SK-N-SH (cell line): ENCODE data around the gene IL17B. TPM values are rescaled to one million over a fixed set of nuclear protein-coding genes. Genes with fewer than 3 reads are reported as not detected.

Experiments used
- CTCF ChIA-PET: fragments of 300-600, 350-600 bp; formaldehyde crosslinking; extraction: SDS; loops from one replicate; lab custom pipeline; 2021; lab: Yijun Ruan, JAX
- POLR2A ChIA-PET: fragments of 350-600 bp; sonication (Branson Sonifier 250); formaldehyde crosslinking; extraction: SDS; loops from one replicate; lab custom pipeline; 2020; ENCODE audit warnings: antibody characterized with exemption, inconsistent platforms; lab: Yijun Ruan, JAX
- DNase-seq: peaks from one replicate; pipeline ENCODE4 v3.0.0; 2012
- H2AFZ ChIP-seq: fragments of 200-600 bp; sonication (generic); 2 replicates; pipeline ENCODE4 v1.8.1; 2016; ENCODE audit warnings: antibody characterized with exemption, mild to moderate bottlenecking, low read depth
- H3F3A ChIP-seq: fragments of 200-600 bp; sonication (generic); replicated peaks from 2 replicates; pipeline ENCODE3; 2016; ENCODE audit warnings: antibody characterized with exemption, mild to moderate bottlenecking; ENCODE audit not compliant: insufficient read depth
- H3K27ac ChIP-seq, 2 experiments: fragments of 200-500 bp in 1 of 2; fragments of 200-600 bp in 1 of 2; sonication (Bioruptor generic) in 1 of 2; sonication (generic), shearing (Covaris generic) in 1 of 2; 2 replicates each; pipeline versions ENCODE4 v1.5.1 to v1.6.1; 2014 to 2016; ENCODE audit warnings: low read depth in 2 of 2, inconsistent platforms in 1 of 2, low read length in 1 of 2, mild to moderate bottlenecking in 1 of 2, mixed read lengths in 1 of 2
- H3K27me3 ChIP-seq: fragments of 200-600 bp; sonication (generic), shearing (Covaris generic); 2 replicates; pipeline ENCODE4 v1.6.1; 2016; ENCODE audit warnings: mixed run types; ENCODE audit not compliant: insufficient read depth
- H3K36me3 ChIP-seq, 2 experiments: fragments of 200-500 bp in 1 of 2; fragments of 200-600 bp in 1 of 2; sonication (Bioruptor generic) in 1 of 2; sonication (generic) in 1 of 2; replicated peaks in 1 of 2; 2 replicates each; pipeline versions ENCODE3 to v1.5.1; 2014 to 2016; ENCODE audit warnings: low read length in 1 of 2, mild to moderate bottlenecking in 1 of 2; ENCODE audit not compliant: insufficient read depth in 2 of 2, control insufficient read depth in 1 of 2
- H3K4me1 ChIP-seq, 2 experiments: fragments of 200-500 bp in 1 of 2; fragments of 200-600 bp in 1 of 2; sonication (Bioruptor generic) in 1 of 2; sonication (generic), shearing (Covaris generic) in 1 of 2; 2 replicates each; pipeline versions ENCODE4 v1.5.1 to v1.6.1; 2014 to 2016; ENCODE audit warnings: low read depth in 1 of 2, low read length in 1 of 2, mixed run types in 1 of 2; ENCODE audit not compliant: insufficient read depth in 2 of 2, control insufficient read depth in 1 of 2
- H3K4me2 ChIP-seq: fragments of 200-600 bp; sonication (generic), shearing (Covaris generic); 2 replicates; pipeline ENCODE4 v1.6.1; 2017; ENCODE audit warnings: mixed run types
- H3K4me3 ChIP-seq, 2 experiments: fragments of 200-500 bp in 1 of 2; fragments of 200-600 bp in 1 of 2; sonication (Bioruptor generic) in 1 of 2; sonication (generic), shearing (Covaris generic) in 1 of 2; 2 replicates each; pipeline versions ENCODE4 v1.5.1 to v1.8.1; 2014 to 2016; ENCODE audit warnings: low read depth in 2 of 2, inconsistent platforms in 1 of 2, low read length in 1 of 2, mild to moderate bottlenecking in 1 of 2, mixed read lengths in 1 of 2, moderate library complexity in 1 of 2
- H3K79me2 ChIP-seq: fragments of 200-600 bp; sonication (generic); 2 replicates; pipeline ENCODE4 v1.8.1; 2017; ENCODE audit warnings: mild to moderate bottlenecking; ENCODE audit not compliant: insufficient read depth
- H3K9ac ChIP-seq: fragments of 200-600 bp; sonication (generic); 2 replicates; pipeline ENCODE4 v1.6.1; 2017; ENCODE audit warnings: mixed run types
- H3K9me2 ChIP-seq: fragments of 200-600 bp; sonication (generic); 2 replicates; pipeline ENCODE4 v1.6.1; 2017; ENCODE audit warnings: mixed run types
- H3K9me3 ChIP-seq: fragments of 200-600 bp; sonication (generic); 2 replicates; pipeline ENCODE4 v1.6.1; 2017; ENCODE audit warnings: mixed run types, mild to moderate bottlenecking, moderate library complexity
- H4K20me1 ChIP-seq: fragments of 200-600 bp; sonication (generic); 2 replicates; pipeline ENCODE4 v1.6.1; 2017; ENCODE audit warnings: mild to moderate bottlenecking, mixed run types; ENCODE audit not compliant: insufficient read depth
- CHD2 ChIP-seq: fragments of 150-350 bp; IDR thresholded peaks from 2 replicates; pipeline ENCODE4 v1.6.1; 2018; ENCODE audit warnings: low read length; ENCODE audit not compliant: partially characterized antibody
- NFIC ChIP-seq: IDR thresholded peaks from 2 replicates; pipeline ENCODE4 v1.4.0; 2012; ENCODE audit warnings: borderline replicate concordance
- POLR2AphosphoS5 ChIP-seq: IDR thresholded peaks from 2 replicates; pipeline ENCODE4 v1.6.1; 2012; ENCODE audit warnings: low read depth, low read length
- RAD21 ChIP-seq: IDR thresholded peaks from 2 replicates; pipeline ENCODE4 v1.6.1; 2012; ENCODE audit warnings: mild to moderate bottlenecking, low read length
- RCOR1 ChIP-seq: fragments of 150-350 bp; IDR thresholded peaks from 2 replicates; pipeline ENCODE4 v1.6.1; 2017; ENCODE audit warnings: antibody characterized with exemption, low read length
- RXRA ChIP-seq: IDR thresholded peaks from 2 replicates; pipeline ENCODE4 v1.4.0; 2012; ENCODE audit warnings: low read depth, mild to moderate bottlenecking, borderline replicate concordance
- TCF12 ChIP-seq: IDR thresholded peaks from 2 replicates; pipeline ENCODE4 v1.4.0; 2012
- YY1 ChIP-seq: IDR thresholded peaks from 2 replicates; pipeline ENCODE4 v1.4.0; 2012; ENCODE audit warnings: low read depth, mild to moderate bottlenecking
- WGBS: methylation state at CpG from one replicate; pipeline ENCODE4 v1.1.6; 2017; ENCODE audit warnings: low lambda C conversion rate; 5-methylcytosine and 5-hydroxymethylcytosine counted together
- polyA plus RNA-seq, 3 experiments: library from polyadenylated mRNA; depleted of rRNA; stranded (reverse); fragments of >200 nt; gene quantifications; 2 replicates each; pipeline ENCODE4 v1.2.3, GENCODE V29; 2012
- TF ChIP-seq, protein P1 (sequence below): fragments of 200-600 bp; sonication (generic); IDR thresholded peaks from 2 replicates; pipeline ENCODE4 v1.6.1; 2017; ENCODE audit warnings: antibody characterized with exemption, mild to moderate bottlenecking, moderate library complexity
- TF ChIP-seq, protein P2 (sequence below): IDR thresholded peaks from 2 replicates; pipeline ENCODE4 v1.4.0; 2012; ENCODE audit warnings: low read depth, borderline replicate concordance
- TF ChIP-seq, protein P3 (sequence below): fragments of 150-350 bp; IDR thresholded peaks from 2 replicates; pipeline ENCODE4 v1.6.1; 2017; ENCODE audit warnings: antibody characterized with exemption, low read length, low read depth, borderline replicate concordance
- TF ChIP-seq, protein P4 (sequence below): IDR thresholded peaks from 2 replicates; pipeline ENCODE4 v1.6.1; 2012; ENCODE audit warnings: mild to moderate bottlenecking, low read depth, low read length, moderate library complexity
- TF ChIP-seq, protein P5 (sequence below): IDR thresholded peaks from 2 replicates; pipeline ENCODE4; 2012
- TF ChIP-seq, protein P6 (sequence below): IDR thresholded peaks from 2 replicates; pipeline ENCODE4 v1.4.0; 2012; ENCODE audit warnings: low read depth, borderline replicate concordance

The IL17B gene
- polyA plus RNA-seq, 1 of the 3 experiments (the other 2 are of a cell fraction) = 0.16 TPM

DNA sequence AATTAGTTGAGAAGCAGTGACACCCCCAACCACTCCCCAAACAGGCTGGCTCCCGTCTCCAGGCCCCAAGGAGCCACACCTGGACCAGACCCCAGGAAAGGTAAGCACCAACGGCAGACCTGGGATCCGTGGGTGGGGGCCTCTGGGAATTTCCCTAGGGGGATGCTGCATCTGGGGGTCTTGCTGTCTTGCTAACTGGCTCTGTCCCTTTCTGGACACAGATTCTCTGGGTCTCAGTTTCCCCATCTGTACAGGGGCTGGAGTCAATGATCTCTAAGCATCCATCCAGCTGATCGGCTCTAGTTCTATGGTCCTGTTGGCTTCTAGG is 27.9 kb upstream of the IL17B start:
- H3K36me3 ChIP-seq = peaks cover 0 to 12% of the 10 kb centered on the region in 2 experiments
- no peaks in the 10 kb centered on the region for H3K9me2 ChIP-seq
- CTCF ChIA-PET = interaction anchor here (0.7 to 52.5 kb wide), 7 partner anchors 8 to 35 kb away, joined by 3 to 1751 read pairs (median 6); partner anchors contain the start of genes IL17B and PCYOX1L
- peak overlapping the region; percentile 53 to 72 for H3K4me3 ChIP-seq
- peak overlapping the region; percentile 62 for H3K9ac ChIP-seq
- H3K4me1 ChIP-seq = peaks cover 44 to 64% of the 10 kb centered on the region in 2 experiments
- H3K27me3 ChIP-seq = no peaks in the 10 kb centered on the region
- peak overlapping the region; percentile 81 to 90 for H3K27ac ChIP-seq
- H3K4me2 ChIP-seq = peak overlapping the region; percentile 91
- no peak for DNase-seq
- POLR2A ChIA-PET = interaction anchor here (1.2 to 4.7 kb wide), 4 partner anchors 14 to 26 kb away, joined by 3 to 30 read pairs (median 8); no protein-coding TSS in a partner anchor
- peaks cover 46% of the 10 kb centered on the region for H4K20me1 ChIP-seq
- no peak for TF ChIP-seq RXRA
- no peak for TF ChIP-seq RAD21
- H3K9me3 ChIP-seq = no peaks in the 10 kb centered on the region
- H2AFZ ChIP-seq = no peak overlapping the region
- 30% methylated on average over 4 of the region's 4 CpGs for WGBS
- H3K79me2 ChIP-seq = peaks cover 55% of the 10 kb centered on the region
- H3F3A ChIP-seq = peaks cover 40% of the 10 kb centered on the region

DNA sequence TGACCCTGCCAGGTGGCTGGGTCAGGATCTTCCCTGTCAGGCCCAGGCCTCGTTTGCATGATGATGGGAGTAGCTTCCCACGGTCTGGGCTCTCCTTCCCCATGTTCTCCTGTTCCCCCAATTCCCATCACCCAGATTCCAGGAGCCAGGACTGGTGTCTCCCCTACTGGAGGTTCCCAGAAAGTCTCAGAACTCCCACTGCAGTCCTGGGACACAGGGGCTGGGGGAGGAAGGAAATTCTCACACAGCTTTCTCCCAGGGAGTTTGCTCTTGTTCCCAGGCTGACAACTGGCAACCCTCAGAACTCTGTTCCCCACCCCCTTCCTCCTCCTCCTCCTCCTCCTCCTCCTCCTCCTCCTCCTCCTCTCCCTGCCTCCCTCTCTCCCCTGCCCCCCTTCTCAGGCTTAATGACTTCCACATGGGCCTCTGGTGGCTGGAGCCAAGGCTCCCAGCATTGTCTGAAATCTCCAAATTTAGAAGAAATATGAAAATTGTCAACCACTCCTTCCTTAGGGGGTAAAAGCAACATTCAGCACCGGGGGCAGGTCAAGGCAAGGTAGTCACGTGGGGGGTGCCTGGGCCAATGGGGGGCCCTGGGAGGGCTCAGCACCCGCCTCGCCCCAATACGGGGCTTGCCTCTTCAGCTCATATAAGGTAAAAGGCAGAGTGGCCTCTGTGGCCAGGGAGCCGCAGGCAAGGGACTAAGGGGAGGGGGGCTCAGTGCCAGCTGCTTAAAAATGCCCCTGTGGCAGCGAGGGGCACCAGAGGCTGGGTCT is 27.3 kb upstream of the IL17B start:
- Histone ChIP-seq H3K36me3 (peaks cover 0 to 12% of the 10 kb centered on the region in 2 experiments), H3K4me3 (peak overlapping the region; percentile 53 to 72), H3K79me2 (peaks cover 49% of the 10 kb centered on the region), H2AFZ (no peak overlapping the region), H4K20me1 (peaks cover 40% of the 10 kb centered on the region), H3K27ac (peak overlapping the region; percentile 81 to 90), H3K4me1 (peaks cover 44 to 61% of the 10 kb centered on the region in 2 experiments), H3K9me3 (no peaks in the 10 kb centered on the region), H3K4me2 (peak overlapping the region; percentile 91), H3K9ac (peak overlapping the region; percentile 62), H3K9me2 (no peaks in the 10 kb centered on the region), H3F3A (peaks cover 36% of the 10 kb centered on the region), H3K27me3 (no peaks in the 10 kb centered on the region)
- POLR2A ChIA-PET = interaction anchor here (0.5 to 4.7 kb wide), 6 partner anchors 9 to 28 kb away, joined by 3 to 30 read pairs (median 5); no protein-coding TSS in a partner anchor
- CTCF ChIA-PET = interaction anchor here (0.5 to 52.5 kb wide), 10 partner anchors 9 to 108 kb away, joined by 3 to 1751 read pairs (median 4); partner anchors contain the start of genes IL17B and PCYOX1L
- WGBS = 17% methylated on average over 2 of the region's 9 CpGs
- peak; percentile 83 for DNase-seq
- TF ChIP-seq, protein P1, sequence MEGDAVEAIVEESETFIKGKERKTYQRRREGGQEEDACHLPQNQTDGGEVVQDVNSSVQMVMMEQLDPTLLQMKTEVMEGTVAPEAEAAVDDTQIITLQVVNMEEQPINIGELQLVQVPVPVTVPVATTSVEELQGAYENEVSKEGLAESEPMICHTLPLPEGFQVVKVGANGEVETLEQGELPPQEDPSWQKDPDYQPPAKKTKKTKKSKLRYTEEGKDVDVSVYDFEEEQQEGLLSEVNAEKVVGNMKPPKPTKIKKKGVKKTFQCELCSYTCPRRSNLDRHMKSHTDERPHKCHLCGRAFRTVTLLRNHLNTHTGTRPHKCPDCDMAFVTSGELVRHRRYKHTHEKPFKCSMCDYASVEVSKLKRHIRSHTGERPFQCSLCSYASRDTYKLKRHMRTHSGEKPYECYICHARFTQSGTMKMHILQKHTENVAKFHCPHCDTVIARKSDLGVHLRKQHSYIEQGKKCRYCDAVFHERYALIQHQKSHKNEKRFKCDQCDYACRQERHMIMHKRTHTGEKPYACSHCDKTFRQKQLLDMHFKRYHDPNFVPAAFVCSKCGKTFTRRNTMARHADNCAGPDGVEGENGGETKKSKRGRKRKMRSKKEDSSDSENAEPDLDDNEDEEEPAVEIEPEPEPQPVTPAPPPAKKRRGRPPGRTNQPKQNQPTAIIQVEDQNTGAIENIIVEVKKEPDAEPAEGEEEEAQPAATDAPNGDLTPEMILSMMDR = peak; percentile 22
- TF ChIP-seq, protein P2, sequence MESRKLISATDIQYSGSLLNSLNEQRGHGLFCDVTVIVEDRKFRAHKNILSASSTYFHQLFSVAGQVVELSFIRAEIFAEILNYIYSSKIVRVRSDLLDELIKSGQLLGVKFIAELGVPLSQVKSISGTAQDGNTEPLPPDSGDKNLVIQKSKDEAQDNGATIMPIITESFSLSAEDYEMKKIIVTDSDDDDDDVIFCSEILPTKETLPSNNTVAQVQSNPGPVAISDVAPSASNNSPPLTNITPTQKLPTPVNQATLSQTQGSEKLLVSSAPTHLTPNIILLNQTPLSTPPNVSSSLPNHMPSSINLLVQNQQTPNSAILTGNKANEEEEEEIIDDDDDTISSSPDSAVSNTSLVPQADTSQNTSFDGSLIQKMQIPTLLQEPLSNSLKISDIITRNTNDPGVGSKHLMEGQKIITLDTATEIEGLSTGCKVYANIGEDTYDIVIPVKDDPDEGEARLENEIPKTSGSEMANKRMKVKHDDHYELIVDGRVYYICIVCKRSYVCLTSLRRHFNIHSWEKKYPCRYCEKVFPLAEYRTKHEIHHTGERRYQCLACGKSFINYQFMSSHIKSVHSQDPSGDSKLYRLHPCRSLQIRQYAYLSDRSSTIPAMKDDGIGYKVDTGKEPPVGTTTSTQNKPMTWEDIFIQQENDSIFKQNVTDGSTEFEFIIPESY = no peak
- TF ChIP-seq POLR2AphosphoS5 = peak; percentile 70
- peak; percentile 65 for TF ChIP-seq CHD2
- TF ChIP-seq, protein P3, sequence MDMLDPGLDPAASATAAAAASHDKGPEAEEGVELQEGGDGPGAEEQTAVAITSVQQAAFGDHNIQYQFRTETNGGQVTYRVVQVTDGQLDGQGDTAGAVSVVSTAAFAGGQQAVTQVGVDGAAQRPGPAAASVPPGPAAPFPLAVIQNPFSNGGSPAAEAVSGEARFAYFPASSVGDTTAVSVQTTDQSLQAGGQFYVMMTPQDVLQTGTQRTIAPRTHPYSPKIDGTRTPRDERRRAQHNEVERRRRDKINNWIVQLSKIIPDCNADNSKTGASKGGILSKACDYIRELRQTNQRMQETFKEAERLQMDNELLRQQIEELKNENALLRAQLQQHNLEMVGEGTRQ = peak; percentile 75
- TF ChIP-seq, protein P4, sequence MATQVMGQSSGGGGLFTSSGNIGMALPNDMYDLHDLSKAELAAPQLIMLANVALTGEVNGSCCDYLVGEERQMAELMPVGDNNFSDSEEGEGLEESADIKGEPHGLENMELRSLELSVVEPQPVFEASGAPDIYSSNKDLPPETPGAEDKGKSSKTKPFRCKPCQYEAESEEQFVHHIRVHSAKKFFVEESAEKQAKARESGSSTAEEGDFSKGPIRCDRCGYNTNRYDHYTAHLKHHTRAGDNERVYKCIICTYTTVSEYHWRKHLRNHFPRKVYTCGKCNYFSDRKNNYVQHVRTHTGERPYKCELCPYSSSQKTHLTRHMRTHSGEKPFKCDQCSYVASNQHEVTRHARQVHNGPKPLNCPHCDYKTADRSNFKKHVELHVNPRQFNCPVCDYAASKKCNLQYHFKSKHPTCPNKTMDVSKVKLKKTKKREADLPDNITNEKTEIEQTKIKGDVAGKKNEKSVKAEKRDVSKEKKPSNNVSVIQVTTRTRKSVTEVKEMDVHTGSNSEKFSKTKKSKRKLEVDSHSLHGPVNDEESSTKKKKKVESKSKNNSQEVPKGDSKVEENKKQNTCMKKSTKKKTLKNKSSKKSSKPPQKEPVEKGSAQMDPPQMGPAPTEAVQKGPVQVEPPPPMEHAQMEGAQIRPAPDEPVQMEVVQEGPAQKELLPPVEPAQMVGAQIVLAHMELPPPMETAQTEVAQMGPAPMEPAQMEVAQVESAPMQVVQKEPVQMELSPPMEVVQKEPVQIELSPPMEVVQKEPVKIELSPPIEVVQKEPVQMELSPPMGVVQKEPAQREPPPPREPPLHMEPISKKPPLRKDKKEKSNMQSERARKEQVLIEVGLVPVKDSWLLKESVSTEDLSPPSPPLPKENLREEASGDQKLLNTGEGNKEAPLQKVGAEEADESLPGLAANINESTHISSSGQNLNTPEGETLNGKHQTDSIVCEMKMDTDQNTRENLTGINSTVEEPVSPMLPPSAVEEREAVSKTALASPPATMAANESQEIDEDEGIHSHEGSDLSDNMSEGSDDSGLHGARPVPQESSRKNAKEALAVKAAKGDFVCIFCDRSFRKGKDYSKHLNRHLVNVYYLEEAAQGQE = no peak
- TF ChIP-seq, protein P5, sequence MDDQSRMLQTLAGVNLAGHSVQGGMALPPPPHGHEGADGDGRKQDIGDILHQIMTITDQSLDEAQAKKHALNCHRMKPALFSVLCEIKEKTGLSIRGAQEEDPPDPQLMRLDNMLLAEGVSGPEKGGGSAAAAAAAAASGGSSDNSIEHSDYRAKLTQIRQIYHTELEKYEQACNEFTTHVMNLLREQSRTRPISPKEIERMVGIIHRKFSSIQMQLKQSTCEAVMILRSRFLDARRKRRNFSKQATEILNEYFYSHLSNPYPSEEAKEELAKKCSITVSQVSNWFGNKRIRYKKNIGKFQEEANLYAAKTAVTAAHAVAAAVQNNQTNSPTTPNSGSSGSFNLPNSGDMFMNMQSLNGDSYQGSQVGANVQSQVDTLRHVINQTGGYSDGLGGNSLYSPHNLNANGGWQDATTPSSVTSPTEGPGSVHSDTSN = no peak
- no peak for TF ChIP-seq YY1
- TF ChIP-seq, protein P6, sequence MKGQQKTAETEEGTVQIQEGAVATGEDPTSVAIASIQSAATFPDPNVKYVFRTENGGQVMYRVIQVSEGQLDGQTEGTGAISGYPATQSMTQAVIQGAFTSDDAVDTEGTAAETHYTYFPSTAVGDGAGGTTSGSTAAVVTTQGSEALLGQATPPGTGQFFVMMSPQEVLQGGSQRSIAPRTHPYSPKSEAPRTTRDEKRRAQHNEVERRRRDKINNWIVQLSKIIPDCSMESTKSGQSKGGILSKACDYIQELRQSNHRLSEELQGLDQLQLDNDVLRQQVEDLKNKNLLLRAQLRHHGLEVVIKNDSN = peak; percentile 94
- TF ChIP-seq TCF12 = peak; percentile 94
- no peak for TF ChIP-seq RCOR1
- TF ChIP-seq NFIC = peak; percentile 63; the same call in 1 of the 2 replicates
